Stimulated activated CD4-positive, alpha-beta T cell treated with anti-CD3 and anti-CD28 coated beads, Interleukin-15, amount 100 ng/mL, for 48 hours (primary cell): ENCODE measurements around the gene PPM1B.
"Not testable (repeated sequence)": the region's sequence is repeated elsewhere in the genome, so short reads cannot be mapped to it uniquely, and the experiment has no call there.

ENCODE experiments used
- DNase-seq, 2 donors: peaks; one replicate each; pipeline ENCODE4 v3.0.0-alpha.2; 2020; ENCODE audit warnings: low read depth in 2 of 2

Gene PPM1B

GRCh38 chr2:44250376-44250775 is 81.7 kb downstream of the PPM1B start:
- DNase-seq, result no peak

GRCh38 chr2:44254023-44254422 is 85.3 kb downstream of the PPM1B start:
- no peak for DNase-seq

DNA sequence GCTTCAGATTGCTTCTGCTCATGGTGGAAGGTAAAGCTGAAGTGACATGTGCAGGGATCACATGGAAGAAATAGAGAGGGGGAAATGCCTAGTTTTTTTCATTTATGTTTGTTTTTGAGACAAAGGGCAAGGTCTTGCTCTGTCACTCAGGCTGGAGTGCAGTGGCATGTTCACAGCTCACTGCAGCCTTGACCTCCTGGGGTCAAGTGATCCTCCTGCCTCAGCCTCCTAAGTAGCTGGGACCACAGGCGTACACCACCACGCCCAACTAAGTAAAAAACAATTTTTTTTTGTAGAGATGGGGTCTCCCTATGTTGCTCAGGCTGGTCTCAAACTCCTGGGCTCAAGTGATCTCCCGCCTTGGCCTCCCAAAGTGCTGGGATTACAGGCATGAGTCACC is 87.0 kb downstream of the PPM1B start:
- not testable (repeated sequence) for DNase-seq

GRCh38 chr2:44257802-44258201 is 89.1 kb downstream of the PPM1B start:
- not testable (repeated sequence) for DNase-seq

GRCh38 chr2:44267269-44267795 is 98.7 kb downstream of the PPM1B start:
- no peak for DNase-seq

DNA sequence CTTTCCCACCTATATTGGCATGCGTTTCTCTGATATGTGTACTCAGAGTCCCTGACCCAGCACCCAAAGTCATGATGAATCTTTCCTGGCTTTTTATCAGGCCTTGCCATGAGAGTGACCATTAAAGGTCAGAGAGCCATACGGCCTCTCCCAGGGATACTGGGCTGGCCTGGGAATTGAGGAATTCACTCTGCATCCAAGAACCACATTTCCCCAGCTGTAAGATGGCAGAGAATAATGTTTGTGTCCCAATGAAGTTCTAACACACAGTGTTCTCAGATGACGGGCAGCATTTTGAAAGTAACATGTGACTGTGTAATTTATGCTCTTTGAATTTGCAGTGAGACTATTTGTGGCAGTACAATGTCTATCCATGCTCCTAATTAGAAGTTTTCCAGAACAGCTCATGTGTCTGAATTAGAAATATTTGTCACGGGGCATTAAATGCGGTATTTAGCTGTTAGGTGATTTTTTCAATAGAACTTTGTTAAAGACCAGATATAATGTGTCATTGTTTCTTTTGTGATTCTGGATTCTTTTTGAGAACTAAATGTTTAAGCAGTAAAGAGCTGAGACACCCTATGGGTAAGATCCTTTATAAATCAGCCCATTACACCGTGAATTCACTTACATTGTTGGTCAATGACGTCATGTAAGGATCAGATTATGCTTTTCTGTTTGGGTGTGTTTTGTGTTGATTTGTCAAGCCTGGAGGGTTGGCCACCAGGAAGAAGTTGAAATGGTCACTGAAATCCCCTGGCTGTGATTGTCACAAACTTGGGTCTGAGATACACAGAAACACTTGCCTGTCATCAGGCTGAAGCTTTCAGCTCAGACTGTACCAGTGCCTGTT is 99.3 kb downstream of the PPM1B start:
- no peak for DNase-seq

- no peak for DNase-seq
These were observed 101.2 kb downstream of the PPM1B start for GRCh38 chr2:44269831-44270230.

- DNase-seq, result no peak
These were observed 102.6 kb downstream of the PPM1B start for GRCh38 chr2:44271296-44271695.

GRCh38 chr2:44273076-44273475 is 104.4 kb downstream of the PPM1B start:
- no peak for DNase-seq

GRCh38 chr2:44273596-44273995 is 104.9 kb downstream of the PPM1B start:
- no peak for DNase-seq

- no peak for DNase-seq
These were observed 107.2 kb downstream of the PPM1B start for GRCh38 chr2:44275927-44276303.

DNA sequence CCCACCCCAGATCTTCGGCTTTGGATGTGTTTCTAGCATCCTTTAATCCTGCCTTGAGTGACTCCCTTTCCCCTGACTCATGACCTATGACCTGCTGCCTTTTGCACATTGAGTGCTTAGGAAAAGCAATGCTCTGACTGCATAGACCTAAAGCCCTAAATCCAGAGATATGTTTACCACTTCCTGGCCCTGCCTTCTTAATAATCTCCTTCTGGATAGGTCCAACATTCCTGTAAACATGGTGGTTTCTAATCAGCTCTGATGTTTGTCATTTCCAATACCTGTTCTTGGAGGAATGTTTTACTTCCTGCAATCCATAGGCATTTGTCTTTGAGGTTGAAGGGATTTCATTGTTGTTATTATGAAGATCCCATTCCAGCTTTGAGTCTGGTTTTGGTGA is 108.9 kb downstream of the PPM1B start:
- DNase-seq, result no peak

DNA sequence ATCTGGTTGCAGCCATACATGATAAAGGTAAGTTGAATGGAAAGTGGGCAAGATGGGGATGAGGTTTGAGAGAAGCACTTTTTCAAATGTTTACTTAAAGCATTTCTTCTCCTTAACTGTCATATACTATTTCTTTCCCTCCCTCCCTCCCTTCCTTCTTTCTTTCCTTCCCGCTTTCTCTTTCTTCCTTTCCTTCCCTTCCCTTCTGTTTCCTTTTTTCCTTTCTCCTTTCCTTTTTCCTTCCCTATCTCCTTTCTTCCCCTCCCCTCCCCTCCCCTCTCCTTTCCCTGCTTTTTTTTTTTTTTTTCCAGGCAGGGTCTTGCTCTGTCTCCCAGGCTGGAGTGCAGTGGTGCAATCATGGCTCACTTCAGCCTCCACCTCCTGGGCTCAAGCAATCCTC is 112.2 kb downstream of the PPM1B start:
- no peak for DNase-seq
